Measurements from ENCODE around the gene HNF4A. TPM values are rescaled to one million over a fixed set of nuclear protein-coding genes. Genes with fewer than 3 reads are reported as not detected.

HNF4A gene
- polyA plus RNA-seq, 1 of the 3 experiments (the other 2 are of a cell fraction), result not detected

GRCh38 chr20:44394702-44395460 is 39.4 kb downstream of the HNF4A start:
- TF ChIP-seq GABPA (IDR thresholded peaks at IDR 0.05; ENCODE audit: low read depth) (no peak), EZH2phosphoT487 (IDR thresholded peaks at IDR 0.05; ENCODE audit: borderline replicate concordance, low read depth) (no peak), IRF3 (IDR thresholded peaks at IDR 0.05; ENCODE audit: low read depth, low read length) (no peak), YY1 (IDR thresholded peaks at IDR 0.05; ENCODE audit: low read depth) (no peak), POLR2AphosphoS5 (IDR thresholded peaks at IDR 0.05; ENCODE audit: low read depth, low read length) (no peak), RXRA (IDR thresholded peaks at IDR 0.05; ENCODE audit: borderline replicate concordance, low read depth) (no peak), NFIC (IDR thresholded peaks at IDR 0.05; ENCODE audit: borderline replicate concordance) (no peak), RFX5 (IDR thresholded peaks at IDR 0.05; ENCODE audit: low read length) (no peak), GATA2 (CRISPR knock-in tag; IDR thresholded peaks at IDR 0.05) (no peak), RAD21 (IDR thresholded peaks at IDR 0.05; ENCODE audit: low read length) (no peak)
- TF ChIP-seq, protein P1, sequence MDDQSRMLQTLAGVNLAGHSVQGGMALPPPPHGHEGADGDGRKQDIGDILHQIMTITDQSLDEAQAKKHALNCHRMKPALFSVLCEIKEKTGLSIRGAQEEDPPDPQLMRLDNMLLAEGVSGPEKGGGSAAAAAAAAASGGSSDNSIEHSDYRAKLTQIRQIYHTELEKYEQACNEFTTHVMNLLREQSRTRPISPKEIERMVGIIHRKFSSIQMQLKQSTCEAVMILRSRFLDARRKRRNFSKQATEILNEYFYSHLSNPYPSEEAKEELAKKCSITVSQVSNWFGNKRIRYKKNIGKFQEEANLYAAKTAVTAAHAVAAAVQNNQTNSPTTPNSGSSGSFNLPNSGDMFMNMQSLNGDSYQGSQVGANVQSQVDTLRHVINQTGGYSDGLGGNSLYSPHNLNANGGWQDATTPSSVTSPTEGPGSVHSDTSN (IDR thresholded peaks at IDR 0.05), result no peak
- no peak overlapping the region for H2AFZ ChIP-seq (ENCODE audit: low read depth)
- DNase-seq, result no peak
- H3K4me2 ChIP-seq, result no peak overlapping the region
- H3K79me2 ChIP-seq (ENCODE audit: insufficient read depth), result no peaks in the 10 kb centered on the region
- no peaks in the 10 kb centered on the region for H3K9me3 ChIP-seq
- H3F3A ChIP-seq (replicated peaks; ENCODE audit: insufficient read depth), result no peaks in the 10 kb centered on the region
- H4K20me1 ChIP-seq (ENCODE audit: insufficient read depth), result no peaks in the 10 kb centered on the region
- peaks cover 11% of the 10 kb centered on the region; the same call in 1 of the 2 replicates for H3K27me3 ChIP-seq (ENCODE audit: insufficient read depth)
- H3K9me2 ChIP-seq, result no peaks in the 10 kb centered on the region
- 66% methylated on average over 10 of the region's 15 CpGs for WGBS (ENCODE audit: low lambda C conversion rate)
- H3K27ac ChIP-seq (ENCODE audit: low read depth in 2 of 2, low read length in 1 of 2), result no peak overlapping the region
- H3K4me3 ChIP-seq (ENCODE audit: low read depth in 2 of 2, low read length in 1 of 2), result no peak overlapping the region
- H3K9ac ChIP-seq, result no peak overlapping the region
- H3K36me3 ChIP-seq (replicated peaks in 1 of 2; ENCODE audit: control insufficient read depth in 1 of 2, insufficient read depth in 2 of 2, low read length in 1 of 2), result no peaks in the 10 kb centered on the region
- H3K4me1 ChIP-seq (ENCODE audit: control insufficient read depth in 1 of 2, insufficient read depth in 2 of 2, low read depth in 1 of 2, low read length in 1 of 2), result no peaks in the 10 kb centered on the region
- ChIA-PET POLR2A (no interaction called here), CTCF (interaction anchor here (1.0 to 2.6 kb wide), 6 partner anchors 10 to 215 kb away, joined by 3 to 14 read pairs (median 6); no protein-coding TSS in a partner anchor)

DNA sequence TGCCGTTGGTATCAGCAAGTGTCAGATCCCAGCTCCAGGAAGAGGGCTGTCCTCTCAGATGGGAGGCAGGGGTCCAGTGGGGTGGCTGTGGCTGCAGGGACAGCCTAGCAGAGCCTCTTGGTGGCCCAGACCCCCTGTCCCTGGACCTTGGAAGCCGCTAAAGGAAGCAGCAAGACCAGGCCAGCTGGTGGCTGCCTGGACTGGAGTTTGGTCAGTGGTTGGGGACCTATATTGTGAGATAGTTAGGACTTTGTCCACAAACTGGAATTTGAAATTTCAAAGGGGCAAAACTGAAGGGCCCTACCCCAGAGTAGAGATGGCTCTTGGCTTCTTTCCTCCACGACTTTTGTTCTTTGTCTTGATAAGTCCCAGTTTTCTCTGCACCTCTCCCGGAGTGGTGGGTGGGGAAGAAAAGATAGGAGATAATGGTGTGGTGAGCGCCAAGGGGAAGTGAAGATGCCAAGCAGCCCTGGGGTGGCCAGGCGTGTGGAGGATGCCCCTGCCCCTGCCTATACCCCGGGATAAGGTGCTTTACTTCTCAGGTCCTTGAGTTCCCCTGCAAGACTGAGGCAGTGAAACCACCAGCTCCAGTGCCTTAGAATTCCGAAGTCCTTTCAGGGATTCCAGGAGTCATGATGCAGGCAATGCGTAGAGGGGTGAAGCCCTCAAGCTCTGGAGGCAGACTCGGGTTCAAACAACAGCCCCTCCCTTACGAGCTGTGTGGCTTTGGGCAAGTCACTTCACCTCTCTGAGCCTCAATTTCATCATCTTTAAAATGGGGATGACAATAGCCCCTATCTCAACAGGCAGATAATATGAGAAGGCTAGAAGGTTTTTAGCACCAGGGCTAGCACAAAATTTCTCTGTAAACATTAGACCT is 40.2 kb downstream of the HNF4A start:
- DNase-seq, result no peak
- 40% methylated on average over 11 of the region's 11 CpGs for WGBS (ENCODE audit: low lambda C conversion rate)
- Histone ChIP-seq H2AFZ (ENCODE audit: low read depth) (no peak overlapping the region), H3K4me3 (ENCODE audit: low read depth in 2 of 2, low read length in 1 of 2) (no peak overlapping the region), H4K20me1 (ENCODE audit: insufficient read depth) (no peaks in the 10 kb centered on the region), H3K9me3 (no peaks in the 10 kb centered on the region), H3K27ac (ENCODE audit: low read depth in 2 of 2, low read length in 1 of 2) (no peak overlapping the region), H3K9me2 (no peaks in the 10 kb centered on the region), H3F3A (replicated peaks; ENCODE audit: insufficient read depth) (no peaks in the 10 kb centered on the region), H3K79me2 (ENCODE audit: insufficient read depth) (no peaks in the 10 kb centered on the region), H3K27me3 (ENCODE audit: insufficient read depth) (peaks cover 11% of the 10 kb centered on the region; the same call in 1 of the 2 replicates), H3K4me1 (ENCODE audit: control insufficient read depth in 1 of 2, insufficient read depth in 2 of 2, low read depth in 1 of 2, low read length in 1 of 2) (no peaks in the 10 kb centered on the region), H3K36me3 (replicated peaks in 1 of 2; ENCODE audit: control insufficient read depth in 1 of 2, insufficient read depth in 2 of 2, low read length in 1 of 2) (no peaks in the 10 kb centered on the region), H3K9ac (no peak overlapping the region), H3K4me2 (no peak overlapping the region)
- CTCF ChIA-PET, result interaction anchor here (0.8 to 2.5 kb wide), 9 partner anchors 10 to 214 kb away, joined by 3 to 14 read pairs (median 3); partner anchors contain the start of gene TTPAL
- POLR2A ChIA-PET, result no interaction called here
- TF ChIP-seq CTCF (IDR thresholded peaks at IDR 0.05) (no peak), GABPA (IDR thresholded peaks at IDR 0.05; ENCODE audit: low read depth) (no peak), NFIC (IDR thresholded peaks at IDR 0.05; ENCODE audit: borderline replicate concordance) (no peak), SIN3A (IDR thresholded peaks at IDR 0.05; ENCODE audit: borderline replicate concordance, low read depth, low read length) (no peak), SMC3 (IDR thresholded peaks at IDR 0.05; ENCODE audit: low read depth, low read length) (no peak), FOSL2 (IDR thresholded peaks at IDR 0.05; ENCODE audit: borderline replicate concordance, low read depth) (no peak), EZH2phosphoT487 (IDR thresholded peaks at IDR 0.05; ENCODE audit: borderline replicate concordance, low read depth) (no peak)
- TF ChIP-seq, protein P2, sequence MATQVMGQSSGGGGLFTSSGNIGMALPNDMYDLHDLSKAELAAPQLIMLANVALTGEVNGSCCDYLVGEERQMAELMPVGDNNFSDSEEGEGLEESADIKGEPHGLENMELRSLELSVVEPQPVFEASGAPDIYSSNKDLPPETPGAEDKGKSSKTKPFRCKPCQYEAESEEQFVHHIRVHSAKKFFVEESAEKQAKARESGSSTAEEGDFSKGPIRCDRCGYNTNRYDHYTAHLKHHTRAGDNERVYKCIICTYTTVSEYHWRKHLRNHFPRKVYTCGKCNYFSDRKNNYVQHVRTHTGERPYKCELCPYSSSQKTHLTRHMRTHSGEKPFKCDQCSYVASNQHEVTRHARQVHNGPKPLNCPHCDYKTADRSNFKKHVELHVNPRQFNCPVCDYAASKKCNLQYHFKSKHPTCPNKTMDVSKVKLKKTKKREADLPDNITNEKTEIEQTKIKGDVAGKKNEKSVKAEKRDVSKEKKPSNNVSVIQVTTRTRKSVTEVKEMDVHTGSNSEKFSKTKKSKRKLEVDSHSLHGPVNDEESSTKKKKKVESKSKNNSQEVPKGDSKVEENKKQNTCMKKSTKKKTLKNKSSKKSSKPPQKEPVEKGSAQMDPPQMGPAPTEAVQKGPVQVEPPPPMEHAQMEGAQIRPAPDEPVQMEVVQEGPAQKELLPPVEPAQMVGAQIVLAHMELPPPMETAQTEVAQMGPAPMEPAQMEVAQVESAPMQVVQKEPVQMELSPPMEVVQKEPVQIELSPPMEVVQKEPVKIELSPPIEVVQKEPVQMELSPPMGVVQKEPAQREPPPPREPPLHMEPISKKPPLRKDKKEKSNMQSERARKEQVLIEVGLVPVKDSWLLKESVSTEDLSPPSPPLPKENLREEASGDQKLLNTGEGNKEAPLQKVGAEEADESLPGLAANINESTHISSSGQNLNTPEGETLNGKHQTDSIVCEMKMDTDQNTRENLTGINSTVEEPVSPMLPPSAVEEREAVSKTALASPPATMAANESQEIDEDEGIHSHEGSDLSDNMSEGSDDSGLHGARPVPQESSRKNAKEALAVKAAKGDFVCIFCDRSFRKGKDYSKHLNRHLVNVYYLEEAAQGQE (IDR thresholded peaks at IDR 0.05; ENCODE audit: low read depth, low read length), result no peak
